Parathyroid adenoma (tissue), 2 donors: ENCODE results near the gene SPHK1.
A peak's percentile ranks its signal among the peaks of the same experiment; 100 is the strongest.

ENCODE experiments used
- H2AFZ ChIP-seq: fragments of 300-600 bp; sonication (generic); one replicate; pipeline ENCODE4 v1.7.0; 2017; ENCODE audit warnings: antibody characterized with exemption, mild to moderate bottlenecking
- H3K27ac ChIP-seq: fragments of 300-600 bp; sonication (generic); one replicate; pipeline ENCODE4 v1.7.0; 2017
- H3K27me3 ChIP-seq: fragments of 300-600 bp; sonication (generic); one replicate; pipeline ENCODE4 v1.7.0; 2017; ENCODE audit warnings: low read length; ENCODE audit not compliant: control insufficient read depth, insufficient read depth
- H3K36me3 ChIP-seq: fragments of 300-600 bp; sonication (generic); one replicate; pipeline ENCODE4 v1.7.0; 2017; ENCODE audit warnings: low read length; ENCODE audit not compliant: control insufficient read depth, insufficient read depth
- H3K4me1 ChIP-seq: fragments of 300-600 bp; sonication (generic); one replicate; pipeline ENCODE4 v1.7.0; 2017; ENCODE audit warnings: control low read depth
- H3K4me2 ChIP-seq: fragments of 300-600 bp; sonication (generic); one replicate; pipeline ENCODE4 v1.7.0; 2017; ENCODE audit warnings: low read length
- H3K4me3 ChIP-seq: fragments of 300-600 bp; sonication (generic); one replicate; pipeline ENCODE4 v1.7.0; 2017; ENCODE audit warnings: low read depth, low read length
- H3K79me2 ChIP-seq: fragments of 300-600 bp; sonication (generic); one replicate; pipeline ENCODE4 v1.7.0; 2017; ENCODE audit warnings: control low read depth
- H3K9ac ChIP-seq: fragments of 300-600 bp; sonication (generic); one replicate; pipeline ENCODE4 v1.7.0; 2017; ENCODE audit warnings: mild to moderate bottlenecking
- H3K9me3 ChIP-seq: fragments of 300-600 bp; sonication (generic); one replicate; pipeline ENCODE4 v1.7.0; 2017; ENCODE audit warnings: low read length; ENCODE audit not compliant: control insufficient read depth
- CTCF ChIP-seq: fragments of 300-600 bp; sonication (generic); IDR thresholded peaks from one replicate; pipeline ENCODE4 v1.7.0; 2017; ENCODE audit warnings: antibody characterized with exemption, mild to moderate bottlenecking
- donor health status: primary hyperparathyroidism.

The SPHK1 gene

GRCh38 chr17:76383546-76384221, 725 bp upstream of the SPHK1 start:
- Histone ChIP-seq H3K36me3 (no peaks in the 10 kb centered on the region), H3K4me3 (peak overlapping the region; percentile 69), H3K4me1 (peaks cover 8% of the 10 kb centered on the region), H3K4me2 (peak overlapping the region; percentile 80), H3K9ac (no peak overlapping the region), H2AFZ (peak overlapping the region; percentile 68), H3K9me3 (no peaks in the 10 kb centered on the region), H3K27me3 (no peaks in the 10 kb centered on the region), H3K79me2 (no peaks in the 10 kb centered on the region), H3K27ac (peak overlapping the region; percentile 62)
- no peak for TF ChIP-seq CTCF

GRCh38 chr17:76384987-76385891, 830 bp downstream of the SPHK1 start:
- TF ChIP-seq CTCF: no peak
- Histone ChIP-seq H3K79me2 (no peaks in the 10 kb centered on the region), H3K36me3 (no peaks in the 10 kb centered on the region), H3K4me1 (peaks cover 5% of the 10 kb centered on the region), H3K9me3 (no peaks in the 10 kb centered on the region), H2AFZ (peak overlapping the region; percentile 78), H3K4me3 (peak overlapping the region; percentile 49), H3K27me3 (no peaks in the 10 kb centered on the region), H3K9ac (no peak overlapping the region), H3K27ac (peak overlapping the region; percentile 17), H3K4me2 (peak overlapping the region; percentile 71)

- TF ChIP-seq CTCF: peak; percentile 92
- peak overlapping the region; percentile 49 for H3K4me3 ChIP-seq
Observed at GRCh38 chr17:76385892-76386786, 1.7 kb downstream of the SPHK1 start.

GRCh38 chr17:76386966-76387765, 2.8 kb downstream of the SPHK1 start:
- Histone ChIP-seq H3K27ac (no peak overlapping the region), H3K4me2 (no peak overlapping the region), H3K9me3 (no peaks in the 10 kb centered on the region), H3K9ac (no peak overlapping the region), H3K36me3 (no peaks in the 10 kb centered on the region), H3K4me3 (no peak overlapping the region), H3K4me1 (peaks cover 5% of the 10 kb centered on the region), H3K27me3 (no peaks in the 10 kb centered on the region), H2AFZ (no peak overlapping the region), H3K79me2 (no peaks in the 10 kb centered on the region)
- TF ChIP-seq CTCF: no peak

More at GRCh38 chr17:76385892-76386786, 1.7 kb downstream of the SPHK1 start:
- H2AFZ ChIP-seq: peak overlapping the region; percentile 78
- peak overlapping the region; percentile 71 for H3K4me2 ChIP-seq
- no peaks in the 10 kb centered on the region for H3K27me3 ChIP-seq
- H3K79me2 ChIP-seq: no peaks in the 10 kb centered on the region
- H3K36me3 ChIP-seq: no peaks in the 10 kb centered on the region
- H3K9me3 ChIP-seq: no peaks in the 10 kb centered on the region
- H3K9ac ChIP-seq: no peak overlapping the region
- peak overlapping the region; percentile 17 for H3K27ac ChIP-seq
- peaks cover 5% of the 10 kb centered on the region for H3K4me1 ChIP-seq
